ENCODE data around the gene TOR1AIP1.

Gene TOR1AIP1

DNA sequence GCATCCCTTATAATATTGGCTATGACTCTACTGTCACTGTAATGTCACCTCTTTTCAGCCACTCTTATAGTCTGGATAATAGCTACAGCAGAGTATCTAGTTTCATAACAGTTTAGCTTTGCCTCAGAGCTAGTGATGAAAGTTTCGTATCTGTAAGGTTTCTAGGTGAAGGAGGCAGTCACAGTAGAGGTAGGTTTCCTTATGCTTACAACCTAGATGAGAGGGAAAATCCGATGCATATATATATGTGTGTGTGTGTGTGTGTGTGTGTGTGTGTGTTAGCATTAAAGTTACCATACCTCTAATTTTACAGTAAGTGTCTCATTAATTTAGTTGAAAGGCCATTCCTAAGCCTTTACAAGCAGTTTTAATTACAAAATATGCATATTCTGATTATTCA is 2.3 kb upstream of the TOR1AIP1 start:
- in situ Hi-C loops (cut with HindIII; ENCODE audit: low sequenced_read_pairs) = no loop called here

DNA sequence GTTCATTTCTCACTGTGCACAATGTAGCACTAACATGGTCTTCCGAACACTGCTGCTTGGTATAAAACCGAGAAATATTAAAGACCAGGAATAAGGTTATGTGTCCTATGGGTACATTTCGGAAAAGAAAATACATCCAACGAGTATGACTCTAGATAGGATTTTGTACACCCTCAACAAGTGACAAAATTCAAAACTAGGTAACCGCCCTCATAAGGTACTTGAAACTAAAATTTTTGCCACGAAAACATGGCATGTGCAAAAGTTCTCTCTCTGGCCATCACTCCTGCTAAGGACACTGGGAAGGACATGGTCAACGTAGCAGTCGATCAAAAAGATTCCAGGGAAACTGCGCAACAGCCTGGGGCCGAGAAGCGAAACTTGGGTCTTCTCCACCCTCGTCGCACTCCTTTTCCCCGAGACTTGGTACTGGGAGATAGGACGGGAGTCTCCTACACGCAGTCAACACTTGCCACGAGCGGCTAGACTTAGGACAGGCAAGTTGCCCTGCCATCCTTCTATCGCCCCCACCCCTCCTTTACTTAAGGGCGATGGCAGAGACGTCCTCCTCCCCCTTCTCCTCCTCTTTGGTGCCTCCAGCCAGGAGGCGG is 338 bp upstream of the TOR1AIP1 start:
- in situ Hi-C loops (cut with HindIII; ENCODE audit: low sequenced_read_pairs) = no loop called here

DNA sequence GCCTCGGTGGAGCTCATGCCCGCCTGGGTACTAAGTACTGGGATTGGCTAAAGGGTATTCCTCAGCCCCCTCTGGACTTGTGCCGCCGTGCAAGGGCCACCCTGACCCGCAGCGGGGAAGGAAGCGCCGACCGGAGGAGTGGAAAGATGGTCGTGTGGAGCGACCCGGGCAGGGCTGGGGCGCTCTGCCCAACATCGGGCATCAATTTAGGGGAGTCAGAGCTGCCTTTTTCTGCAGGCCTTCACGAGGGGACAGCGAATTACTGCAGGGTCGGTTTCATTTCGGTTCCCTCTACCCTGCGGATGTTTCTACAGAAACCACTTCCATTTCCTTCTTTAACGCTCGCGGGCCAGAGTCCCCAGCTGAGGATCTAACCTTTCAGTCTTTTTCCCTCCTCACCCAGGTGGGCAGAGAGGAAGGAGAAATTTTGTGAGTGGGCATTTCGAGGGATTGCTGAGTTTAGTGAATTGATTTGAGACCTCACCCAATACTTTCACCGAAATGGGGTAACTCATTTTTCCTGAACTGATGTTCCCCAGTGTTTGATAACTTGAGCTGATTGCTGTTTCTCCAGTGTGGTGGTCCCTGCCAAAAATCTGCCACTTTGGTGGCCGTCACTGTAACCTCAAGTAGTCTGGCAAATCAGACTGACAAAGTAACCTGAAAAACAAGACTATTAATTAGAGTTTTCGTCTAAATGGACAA is 1.1 kb downstream of the TOR1AIP1 start:
- in situ Hi-C loops (cut with HindIII; ENCODE audit: low sequenced_read_pairs) = no loop called here

DNA sequence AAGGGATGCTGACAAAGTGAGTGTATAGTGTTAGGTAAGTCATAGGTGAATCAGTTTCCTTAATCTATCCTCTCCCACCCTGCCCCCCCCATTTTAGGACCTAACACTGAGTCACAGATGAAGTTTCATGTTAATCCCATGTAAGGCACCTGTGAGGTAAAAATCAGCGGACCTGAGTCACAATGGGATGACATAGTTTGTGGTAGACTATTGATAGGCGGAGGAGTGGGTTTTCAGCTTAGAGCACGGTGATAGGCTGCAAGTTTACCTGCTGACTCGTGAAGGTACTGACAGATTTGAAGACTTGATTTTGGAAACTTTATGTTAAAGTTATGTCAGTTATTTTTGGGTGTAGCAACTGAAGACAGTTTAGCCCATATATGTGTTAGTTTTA is 1.7 kb downstream of the TOR1AIP1 start:
- in situ Hi-C loops (cut with HindIII; ENCODE audit: low sequenced_read_pairs) = no loop called here

DNA sequence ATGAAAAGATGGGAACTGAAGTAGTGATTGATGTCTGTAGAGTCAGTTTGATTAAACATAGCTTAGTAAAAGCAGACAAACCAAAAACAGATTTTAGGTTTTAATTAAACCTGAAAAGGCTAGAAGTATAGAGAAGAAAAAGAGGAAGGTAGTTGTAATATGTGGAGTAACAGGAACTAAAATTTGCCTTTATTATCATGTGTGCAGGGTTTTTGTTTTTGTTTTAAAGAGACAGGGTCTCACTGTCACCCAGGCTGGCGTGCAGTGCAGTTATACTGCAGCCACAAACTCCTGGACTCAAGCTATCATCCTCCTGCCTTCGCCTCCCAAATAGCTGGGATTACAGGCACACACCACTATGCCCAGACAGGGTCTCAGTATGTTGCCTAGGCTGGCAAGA is 6.0 kb downstream of the TOR1AIP1 start:
- in situ Hi-C loops (cut with HindIII; ENCODE audit: low sequenced_read_pairs) = loop anchor here (5.0 kb wide), 1 partner anchor 71 kb away; no protein-coding TSS in a partner anchor

DNA sequence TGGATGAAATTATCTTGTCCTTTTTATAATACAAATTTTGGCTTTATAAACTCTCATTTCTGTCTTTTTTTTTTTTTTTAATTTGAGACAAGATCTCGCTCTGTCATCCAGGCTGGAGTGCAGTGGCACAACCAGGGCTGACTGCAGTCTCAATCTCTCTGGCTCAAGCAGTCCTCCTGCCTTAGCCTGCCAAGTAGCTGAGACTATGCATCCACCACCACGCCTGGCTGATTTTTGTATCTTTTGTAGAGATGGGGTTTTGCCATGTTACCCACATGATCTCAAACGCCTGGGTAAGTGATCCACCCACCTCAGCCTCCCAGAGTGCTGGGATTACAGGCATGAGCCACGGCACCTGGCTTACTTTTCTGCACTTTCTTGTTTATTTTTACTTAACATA is 7.5 kb downstream of the TOR1AIP1 start:
- in situ Hi-C loops (cut with HindIII; ENCODE audit: low sequenced_read_pairs) = loop anchor here (5.0 kb wide), 1 partner anchor 72 kb away; no protein-coding TSS in a partner anchor

DNA sequence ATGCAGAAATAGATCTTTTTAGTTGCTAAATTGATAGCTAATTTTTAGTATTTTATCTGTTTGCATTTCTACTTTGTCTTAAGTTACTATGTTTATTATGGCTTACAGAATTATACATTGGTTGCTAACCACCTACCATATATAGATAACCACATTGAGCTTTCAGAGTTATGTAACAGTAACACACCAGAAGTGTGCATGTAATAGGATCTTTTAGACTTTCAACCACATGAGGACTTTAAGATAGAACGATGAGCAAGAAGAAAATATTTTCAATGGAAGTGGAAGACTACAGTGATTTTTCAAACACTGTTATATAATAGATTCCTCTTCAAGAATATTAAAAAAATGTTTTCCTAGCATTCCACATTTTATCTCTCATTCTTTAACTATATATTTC is 28.8 kb downstream of the TOR1AIP1 start:
- in situ Hi-C loops (cut with HindIII; ENCODE audit: low sequenced_read_pairs) = no loop called here

DNA sequence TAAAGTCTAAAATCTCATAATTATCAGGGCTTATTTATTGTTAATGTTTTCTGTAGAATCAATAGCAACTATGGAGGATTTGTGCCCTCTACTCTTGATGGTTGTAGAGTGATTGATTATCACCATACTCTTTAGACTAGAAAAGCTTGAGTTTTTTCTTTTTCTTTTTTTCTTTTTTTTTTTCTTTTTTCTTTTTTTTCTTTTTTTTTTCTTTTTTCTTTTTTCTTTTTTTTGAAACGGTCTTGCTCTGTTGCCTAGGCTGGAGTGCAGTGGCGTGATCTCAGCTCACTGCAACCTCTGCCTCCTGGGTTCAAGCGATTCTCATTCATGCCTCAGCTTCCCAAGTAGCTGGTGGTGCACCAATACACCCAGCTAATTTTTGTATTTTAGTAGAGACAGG is 29.7 kb downstream of the TOR1AIP1 start:
- in situ Hi-C loops (cut with HindIII; ENCODE audit: low sequenced_read_pairs) = no loop called here

DNA sequence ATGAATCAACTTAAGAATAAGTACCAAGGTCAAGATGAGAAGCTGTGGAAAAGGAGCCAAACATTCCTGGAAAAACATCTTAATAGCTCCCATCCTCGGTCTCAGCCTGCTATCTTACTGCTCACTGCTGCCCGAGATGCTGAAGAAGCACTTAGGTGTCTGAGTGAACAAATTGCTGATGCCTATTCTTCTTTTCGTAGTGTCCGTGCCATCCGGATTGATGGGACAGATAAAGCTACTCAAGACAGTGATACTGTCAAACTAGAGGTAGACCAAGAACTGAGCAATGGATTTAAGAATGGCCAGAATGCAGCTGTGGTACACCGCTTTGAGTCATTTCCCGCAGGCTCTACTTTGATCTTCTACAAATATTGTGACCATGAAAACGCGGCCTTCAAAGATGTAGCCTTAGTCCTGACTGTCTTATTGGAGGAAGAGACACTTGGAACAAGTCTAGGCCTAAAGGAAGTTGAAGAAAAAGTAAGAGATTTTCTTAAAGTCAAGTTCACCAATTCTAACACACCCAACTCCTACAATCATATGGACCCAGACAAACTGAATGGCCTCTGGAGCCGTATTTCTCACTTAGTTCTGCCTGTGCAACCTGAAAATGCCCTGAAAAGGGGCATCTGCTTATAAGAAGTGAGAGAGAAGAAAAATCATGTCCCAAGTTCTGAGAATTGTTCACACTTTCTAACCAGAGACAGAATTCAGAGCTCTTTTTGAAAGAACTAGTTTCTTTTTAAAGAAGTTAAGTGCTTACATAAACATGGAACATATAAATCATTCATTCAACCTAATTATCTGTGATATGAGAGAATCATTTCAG is 35.7 kb downstream of the TOR1AIP1 start:
- in situ Hi-C loops (cut with HindIII; ENCODE audit: low sequenced_read_pairs) = no loop called here

DNA sequence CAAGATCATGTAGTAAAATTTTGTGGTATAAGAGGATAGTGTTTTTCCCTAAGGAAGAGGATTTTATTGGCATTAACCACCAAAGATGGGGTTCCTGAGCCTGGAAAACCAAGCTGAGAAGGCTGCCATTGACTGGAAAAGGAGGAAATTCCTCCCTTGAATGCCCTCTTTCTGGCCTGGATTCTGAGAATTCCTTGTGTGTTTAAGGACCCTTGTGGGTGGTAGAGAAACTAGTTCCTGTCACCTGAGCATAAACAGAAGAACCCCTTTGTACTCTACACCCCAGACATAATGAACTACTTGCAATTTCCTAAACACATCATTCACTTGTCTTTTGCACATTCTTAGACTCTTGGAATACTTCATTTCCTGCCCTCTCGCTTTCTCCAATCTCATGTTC is 39.4 kb downstream of the TOR1AIP1 start:
- in situ Hi-C loops (cut with HindIII; ENCODE audit: low sequenced_read_pairs) = no loop called here

DNA sequence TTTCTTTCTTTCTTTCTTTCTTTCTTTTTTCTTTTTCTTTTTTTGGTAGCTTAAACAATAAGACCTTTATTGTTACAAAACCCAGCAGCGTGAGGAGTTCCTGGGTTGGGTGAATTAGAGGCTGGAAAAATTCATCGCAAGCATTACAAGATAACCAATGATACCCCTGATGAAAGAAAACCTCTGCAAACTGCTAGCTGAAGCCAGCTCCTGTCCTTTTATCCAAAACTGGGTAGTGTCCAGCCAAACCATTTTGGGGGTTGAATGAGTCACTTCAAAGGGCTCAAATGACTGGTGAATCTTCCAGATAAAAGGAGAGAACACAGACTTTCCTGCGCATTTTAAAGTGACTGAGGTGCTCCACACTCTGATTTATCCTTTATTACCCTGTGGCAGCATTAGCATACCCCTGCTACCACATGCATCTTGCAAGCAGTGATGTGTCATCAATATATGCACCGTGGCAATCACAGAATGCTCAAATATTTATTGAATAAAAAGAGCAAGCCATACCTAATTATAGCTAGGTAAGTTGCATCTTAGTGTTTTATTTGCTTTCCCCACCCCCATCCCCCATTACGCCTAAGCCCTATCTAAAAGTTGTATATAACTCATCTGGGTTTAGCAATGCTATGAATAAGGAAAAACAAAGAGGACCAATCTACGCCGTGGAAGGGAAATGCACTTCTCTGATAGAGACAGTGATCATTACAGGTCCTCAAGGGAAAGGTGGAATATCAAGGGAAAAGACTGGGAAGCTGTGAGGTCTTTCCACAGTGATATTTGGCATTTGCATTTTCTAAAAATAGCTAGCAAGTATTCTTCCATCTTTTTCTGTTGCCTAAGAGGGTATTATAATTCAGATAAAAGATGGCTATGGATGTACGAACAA is 40.1 kb downstream of the TOR1AIP1 start:
- in situ Hi-C loops (cut with HindIII; ENCODE audit: low sequenced_read_pairs) = no loop called here

DNA sequence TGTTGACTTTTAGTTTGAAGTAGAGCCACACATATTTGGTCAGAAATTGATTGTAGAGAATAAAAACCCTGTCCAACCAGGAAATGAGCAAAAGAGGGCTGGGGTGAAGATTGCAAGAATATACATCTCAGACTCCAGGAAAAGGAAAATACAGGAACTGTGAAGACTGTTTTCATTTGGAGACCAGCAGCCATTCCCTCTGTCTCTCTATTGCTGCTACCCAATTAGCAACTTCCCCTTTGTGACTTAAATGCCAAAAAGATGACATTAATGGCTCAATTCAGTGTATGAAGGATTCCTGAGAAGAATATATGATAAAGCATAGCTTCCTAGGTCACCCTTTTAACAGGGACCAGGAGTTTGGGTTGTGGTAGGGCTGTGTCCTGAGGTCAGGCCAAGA is 40.9 kb downstream of the TOR1AIP1 start:
- in situ Hi-C loops (cut with HindIII; ENCODE audit: low sequenced_read_pairs) = no loop called here

DNA sequence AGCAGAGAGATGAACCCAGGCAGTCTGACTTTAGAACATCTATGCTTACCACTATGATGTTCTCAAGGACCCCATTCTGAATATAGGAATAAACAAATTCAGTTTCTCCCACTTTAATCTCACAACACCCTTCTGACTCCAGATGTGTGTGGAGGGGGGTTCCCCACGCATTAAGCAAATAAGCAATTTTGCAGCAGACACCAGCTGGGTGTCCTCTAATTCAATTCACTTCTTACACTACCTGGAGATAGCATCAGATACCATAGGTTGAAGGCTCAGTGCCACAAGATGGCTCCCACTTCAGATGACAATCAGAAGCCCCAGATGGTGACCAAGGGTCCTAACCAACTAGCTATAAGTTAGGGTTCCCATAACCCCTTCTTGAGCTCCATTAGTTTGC is 42.2 kb downstream of the TOR1AIP1 start:
- in situ Hi-C loops (cut with HindIII; ENCODE audit: low sequenced_read_pairs) = no loop called here

DNA sequence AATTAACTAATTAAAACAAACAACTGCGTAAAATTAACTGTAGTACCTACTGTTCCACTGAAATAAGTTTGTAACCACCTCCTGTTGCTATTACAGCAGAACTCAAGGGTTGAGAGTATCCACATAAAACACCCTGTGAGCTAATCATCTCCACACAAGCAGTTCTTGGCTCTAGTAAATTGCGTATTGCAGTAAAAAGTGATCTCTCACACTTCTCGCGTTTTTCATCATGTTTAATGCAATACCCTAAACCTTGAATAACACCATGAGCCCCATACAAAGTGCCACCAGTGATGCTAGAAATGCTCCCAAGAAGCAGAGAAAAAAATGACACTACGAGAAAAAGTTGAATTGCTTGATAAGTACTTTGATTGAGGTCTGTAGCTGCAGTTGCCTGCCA is 43.2 kb downstream of the TOR1AIP1 start:
- in situ Hi-C loops (cut with HindIII; ENCODE audit: low sequenced_read_pairs) = no loop called here

DNA sequence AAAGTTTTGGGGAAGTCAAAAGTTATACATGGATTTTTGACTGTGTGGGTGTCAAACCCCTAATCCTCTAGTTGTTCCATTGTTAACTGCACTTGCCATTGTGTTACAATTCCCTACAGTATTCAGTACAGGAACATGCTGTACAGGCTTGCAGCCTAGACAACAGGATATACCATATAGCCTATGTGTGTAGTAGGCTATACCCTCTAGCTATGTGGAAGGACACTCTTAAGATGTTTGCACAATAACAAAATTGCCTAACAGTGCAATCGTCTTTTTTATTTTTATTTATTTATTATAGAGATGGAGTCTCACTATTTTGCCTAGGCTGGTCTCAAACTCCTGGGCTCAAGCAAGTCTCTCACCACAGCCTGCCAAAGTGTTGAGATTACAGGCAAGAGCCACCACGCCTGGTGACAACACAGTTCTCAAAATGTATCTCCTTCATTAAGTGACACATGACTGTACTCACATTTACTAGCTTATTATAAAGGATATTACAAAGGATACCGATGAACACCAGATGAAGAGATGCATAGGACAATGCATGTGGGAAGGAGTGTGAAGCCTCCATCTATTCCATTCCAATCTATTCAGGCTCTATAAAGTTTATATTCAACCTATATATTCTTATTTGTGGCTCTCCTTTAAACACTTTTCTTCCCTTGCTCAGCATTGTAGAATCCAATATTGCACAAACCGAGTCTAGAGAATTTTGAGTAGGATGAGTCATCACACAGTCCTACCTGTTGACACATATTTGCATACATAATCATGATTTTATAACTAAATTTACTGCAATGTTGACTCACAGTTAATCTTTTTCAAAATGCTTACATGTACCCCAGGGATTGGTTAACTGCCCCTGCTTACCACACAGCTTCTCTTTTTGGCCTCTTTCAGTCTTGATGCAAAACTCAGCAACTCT is 44.1 kb downstream of the TOR1AIP1 start:
- in situ Hi-C loops (cut with HindIII; ENCODE audit: low sequenced_read_pairs) = no loop called here

DNA sequence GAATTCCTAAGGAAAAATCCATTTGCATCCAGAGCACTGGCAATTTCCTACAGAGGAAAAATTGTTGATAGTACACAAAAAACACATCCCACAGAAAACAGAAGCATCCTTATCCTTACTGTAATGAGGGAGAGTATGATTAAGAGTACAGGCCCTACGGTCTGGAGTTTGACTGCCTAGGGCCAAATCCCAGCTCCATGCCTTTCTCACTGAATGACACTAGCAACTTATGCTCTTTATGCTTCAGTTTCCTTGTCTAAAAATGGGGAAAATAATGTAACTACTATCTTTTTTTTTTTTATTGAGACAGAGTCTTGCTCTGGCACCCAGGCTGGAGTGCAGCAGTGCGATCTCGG is 44.7 kb downstream of the TOR1AIP1 start:
- in situ Hi-C loops (cut with HindIII; ENCODE audit: low sequenced_read_pairs) = no loop called here

DNA sequence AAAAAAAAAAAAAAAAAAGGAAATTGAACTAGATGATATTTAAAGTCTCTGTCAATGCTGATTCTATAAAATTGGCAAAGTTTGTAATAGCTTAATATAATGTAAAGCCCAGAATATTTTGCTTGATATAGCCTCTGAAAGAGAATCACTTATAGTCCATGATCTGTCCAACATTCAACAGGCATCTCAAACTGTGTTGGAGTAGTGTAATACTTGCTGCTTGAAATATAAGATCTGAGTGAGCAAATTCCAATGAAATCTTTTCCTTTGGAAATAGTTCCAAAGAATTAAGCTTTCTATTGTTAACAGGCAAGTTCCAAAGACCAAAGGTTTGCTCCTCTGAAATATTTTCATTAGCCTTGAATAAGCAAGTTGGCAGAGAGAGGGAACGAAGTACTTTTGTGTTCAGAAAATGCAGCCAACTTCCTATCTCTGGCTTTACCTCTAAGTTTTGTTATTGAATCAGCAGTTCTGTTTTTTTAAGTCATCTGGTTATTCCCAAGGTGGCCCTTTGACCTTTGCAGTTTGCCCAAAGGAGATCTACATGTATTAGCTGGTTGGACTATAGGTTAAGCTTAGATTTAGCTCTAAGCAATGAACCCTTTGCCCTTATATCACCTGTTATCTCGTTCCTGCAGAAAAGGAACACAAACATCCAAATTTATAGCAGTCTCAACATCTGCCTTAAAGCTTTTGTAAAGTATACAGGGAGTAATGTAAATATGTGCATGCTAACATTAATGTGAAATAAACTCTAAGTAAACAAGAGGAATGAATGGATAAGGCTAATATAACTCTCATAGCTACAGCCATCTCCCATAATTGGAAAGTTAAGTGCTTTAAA is 48.1 kb downstream of the TOR1AIP1 start:
- in situ Hi-C loops (cut with HindIII; ENCODE audit: low sequenced_read_pairs) = no loop called here

DNA sequence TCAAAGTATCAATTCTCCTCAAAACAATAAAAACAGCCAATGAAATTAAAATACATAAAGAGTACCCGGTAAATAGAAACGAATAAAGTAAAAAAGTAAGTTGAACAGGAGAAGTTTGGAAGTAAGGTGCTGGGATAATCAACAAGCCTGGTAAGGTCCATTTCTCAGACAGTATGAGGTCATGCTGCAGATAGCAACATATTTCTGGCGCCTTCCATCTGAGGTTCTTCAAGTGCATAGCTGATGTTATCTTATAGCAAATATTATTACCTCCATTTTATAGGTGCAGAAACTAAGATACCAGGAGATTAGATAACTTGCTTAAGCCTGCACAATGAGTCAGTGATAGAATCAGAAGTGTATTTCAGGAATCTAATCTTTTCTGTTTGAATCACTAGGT is 48.8 kb downstream of the TOR1AIP1 start:
- in situ Hi-C loops (cut with HindIII; ENCODE audit: low sequenced_read_pairs) = no loop called here

DNA sequence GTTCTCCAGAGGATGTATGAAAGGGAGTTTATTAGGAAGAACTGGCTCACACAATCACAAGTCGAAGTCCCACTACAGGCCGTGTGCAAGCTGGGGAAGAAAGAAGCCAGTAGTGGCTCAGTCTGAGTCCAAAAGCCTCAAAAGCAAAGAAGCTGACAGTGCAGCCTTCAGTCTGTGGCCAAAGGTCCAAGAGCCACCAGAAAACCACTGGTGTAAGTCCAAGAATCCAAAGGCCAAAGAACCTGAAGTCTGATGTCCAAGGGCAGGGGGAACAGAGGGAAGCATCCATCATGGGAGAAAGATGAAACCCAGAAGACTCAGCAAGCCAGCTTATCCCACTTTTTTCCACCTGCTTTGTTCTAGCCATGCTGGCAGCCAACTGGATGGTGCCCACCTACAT is 51.1 kb downstream of the TOR1AIP1 start:
- in situ Hi-C loops (cut with HindIII; ENCODE audit: low sequenced_read_pairs) = no loop called here
